ENCODE measurements around the gene PKNOX2.

The PKNOX2 gene

GRCh38 chr11:125389339-125390166 lies 225.0 kb downstream of the PKNOX2 start:
- H3K4me3 ChIP-seq (replicated peaks; ENCODE audit: low read depth, low read length), result no peak overlapping the region
- no peak for TF ChIP-seq CTCF (IDR thresholded peaks at IDR 0.05; ENCODE audit: low read depth, low read length, missing control alignments)

GRCh38 chr11:125390946-125391345 lies 226.4 kb downstream of the PKNOX2 start:
- no peak for TF ChIP-seq CTCF (IDR thresholded peaks at IDR 0.05; ENCODE audit: low read depth, low read length, missing control alignments)

More at GRCh38 chr11:125389339-125390166, 225.0 kb downstream of the PKNOX2 start:
- DNase-seq (ENCODE audit: extremely low read depth, low read depth), result no peak

GRCh38 chr11:125393331-125393730 lies 228.8 kb downstream of the PKNOX2 start:
- no peak for DNase-seq (ENCODE audit: extremely low read depth, low read depth)
- TF ChIP-seq CTCF (IDR thresholded peaks at IDR 0.05; ENCODE audit: low read depth, low read length, missing control alignments), result no peak
- H3K4me3 ChIP-seq (replicated peaks; ENCODE audit: low read depth, low read length), result no peak overlapping the region

More at GRCh38 chr11:125390946-125391345, 226.4 kb downstream of the PKNOX2 start:
- no peak overlapping the region for H3K4me3 ChIP-seq (replicated peaks; ENCODE audit: low read depth, low read length)
- DNase-seq (ENCODE audit: extremely low read depth, low read depth), result no peak

GRCh38 chr11:125394296-125394695 lies 229.7 kb downstream of the PKNOX2 start:
- TF ChIP-seq CTCF (IDR thresholded peaks at IDR 0.05; ENCODE audit: low read depth, low read length, missing control alignments), result no peak
- DNase-seq (ENCODE audit: extremely low read depth, low read depth), result no peak
- H3K4me3 ChIP-seq (replicated peaks; ENCODE audit: low read depth, low read length), result no peak overlapping the region

DNA sequence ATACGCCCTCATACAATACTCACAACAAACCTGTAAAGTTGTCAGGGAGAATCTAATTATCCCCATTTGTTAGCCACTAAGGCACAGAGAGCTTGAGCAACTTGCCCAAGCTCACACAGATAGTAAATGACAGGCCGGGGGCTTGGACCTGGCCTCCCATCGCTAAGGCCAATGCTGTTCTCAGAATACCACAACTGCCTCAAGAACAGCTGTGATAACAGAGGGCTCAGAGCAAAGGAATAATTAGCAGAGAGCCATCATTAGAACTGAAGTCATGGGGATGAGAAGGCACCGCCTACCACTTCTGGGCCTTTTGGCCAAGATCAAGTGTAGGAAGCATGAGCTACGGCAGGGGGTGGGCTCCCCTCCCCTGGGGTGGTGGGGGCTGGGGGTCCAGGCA lies 232.9 kb downstream of the PKNOX2 start:
- no peak overlapping the region for H3K4me3 ChIP-seq (replicated peaks; ENCODE audit: low read depth, low read length)
- TF ChIP-seq CTCF (IDR thresholded peaks at IDR 0.05; ENCODE audit: low read depth, low read length, missing control alignments), result no peak
- no peak for DNase-seq (ENCODE audit: extremely low read depth, low read depth)

DNA sequence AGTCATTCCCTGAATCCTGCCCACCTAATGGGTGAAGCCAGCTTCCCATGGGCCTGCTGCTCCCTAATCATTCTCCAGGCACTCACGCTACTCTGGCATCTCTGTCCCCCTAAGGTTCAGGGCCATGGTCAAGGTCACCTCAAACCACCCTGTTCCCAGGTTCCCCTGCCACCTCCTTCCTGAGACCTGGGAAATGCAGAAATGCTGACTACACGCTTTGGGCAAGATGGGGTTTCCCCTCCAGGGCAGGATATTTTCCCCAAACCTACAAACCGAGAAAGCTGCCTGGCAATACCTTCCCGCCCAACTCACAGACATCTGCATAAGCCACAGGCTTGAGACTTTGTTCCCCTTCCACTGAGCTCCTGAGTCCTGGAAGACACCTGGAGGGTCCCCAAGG lies 233.9 kb downstream of the PKNOX2 start:
- no peak overlapping the region for H3K4me3 ChIP-seq (replicated peaks; ENCODE audit: low read depth, low read length)
- no peak for TF ChIP-seq CTCF (IDR thresholded peaks at IDR 0.05; ENCODE audit: low read depth, low read length, missing control alignments)
- DNase-seq (ENCODE audit: extremely low read depth, low read depth), result no peak

Data from HFF-Myc (cell line).